Astrocyte of the cerebellum (primary cell): ENCODE data around the gene CPNE9.

Experiments
- DNase-seq: peaks from one replicate; pipeline ENCODE4 v3.0.0-alpha.2; 2011; ENCODE audit warnings: low read depth
- H3K4me3 ChIP-seq: 2 replicates; pipeline ENCODE4 v1.5.1; 2011; ENCODE audit warnings: mild to moderate bottlenecking, low read depth, low read length, moderate library complexity
- CTCF ChIP-seq: IDR thresholded peaks from 2 replicates; pipeline ENCODE4 v1.5.1; 2012; ENCODE audit warnings: low read length, low read depth, moderate library complexity, mild to moderate bottlenecking; ENCODE audit errors: missing control alignments
- in situ Hi-C: cut with HindIII; loops from 2 replicates; pipeline ENCODE4 v1.10.0; 2017; ENCODE audit warnings: low sequenced_read_pairs

CPNE9 gene

GRCh38 chr3:9777694-9778021, 74.0 kb downstream of the CPNE9 start:
- H3K4me3 ChIP-seq, result no peak overlapping the region
- no peak for TF ChIP-seq CTCF
- in situ Hi-C loops, result no loop called here
- no peak for DNase-seq

GRCh38 chr3:9778143-9779074, 74.8 kb downstream of the CPNE9 start:
- no peak for DNase-seq
- no peak for TF ChIP-seq CTCF
- no peak overlapping the region for H3K4me3 ChIP-seq
- in situ Hi-C loops, result no loop called here

- DNase-seq, result no peak
- no peak overlapping the region for H3K4me3 ChIP-seq
- in situ Hi-C loops, result no loop called here
- TF ChIP-seq CTCF, result no peak
Observed at GRCh38 chr3:9779075-9779593, 75.5 kb downstream of the CPNE9 start.
